NB4 (cell line): ENCODE measurements around the gene HINT3.
A peak's percentile ranks its signal among the peaks of the same experiment; 100 is the strongest.
"Not testable (repeated sequence)": the region's sequence is repeated elsewhere in the genome, so short reads cannot be mapped to it uniquely, and the experiment has no call there.

Experiments
- DNase-seq: peaks from one replicate; pipeline ENCODE4 v3.0.0; 2010; ENCODE audit warnings: low read depth
- H3K4me3 ChIP-seq: one replicate; pipeline ENCODE4 v1.5.1; 2011; ENCODE audit warnings: mild to moderate bottlenecking, low read depth, low read length, moderate library complexity
- CTCF ChIP-seq: IDR thresholded peaks from one replicate; pipeline ENCODE4 v1.5.1; 2012; ENCODE audit warnings: low read depth, low read length
- MAX ChIP-seq: IDR thresholded peaks from 2 replicates; pipeline ENCODE4 v1.6.1; 2011; ENCODE audit warnings: low read depth, low read length
- MYC ChIP-seq: IDR thresholded peaks from 2 replicates; pipeline ENCODE4 v1.6.1; 2011; ENCODE audit warnings: low read depth, low read length
- POLR2A ChIP-seq: IDR thresholded peaks from 2 replicates; pipeline ENCODE4 v1.6.1; 2011; ENCODE audit warnings: mild to moderate bottlenecking; ENCODE audit not compliant: insufficient read length; ENCODE audit errors: extremely low read depth

Gene HINT3

GRCh38 chr6:125926711-125927110, 29.9 kb upstream of the HINT3 start:
- TF ChIP-seq MAX, result no peak
- TF ChIP-seq POLR2A, result no peak
- TF ChIP-seq CTCF, result no peak
- TF ChIP-seq MYC, result no peak
- no peak for DNase-seq
- H3K4me3 ChIP-seq, result no peak overlapping the region

- no peak for TF ChIP-seq MYC
- TF ChIP-seq POLR2A, result no peak
- no peak for TF ChIP-seq MAX
- TF ChIP-seq CTCF, result no peak
- no peak overlapping the region for H3K4me3 ChIP-seq
- peak; percentile 36 for DNase-seq
Measured at GRCh38 chr6:125927761-125928160, 28.8 kb upstream of the HINT3 start.

- TF ChIP-seq MYC, result no peak
- no peak for TF ChIP-seq CTCF
- TF ChIP-seq MAX, result no peak
- TF ChIP-seq POLR2A, result no peak
- H3K4me3 ChIP-seq, result no peak overlapping the region
- DNase-seq, result no peak
Measured at GRCh38 chr6:125930765-125931418, 25.7 kb upstream of the HINT3 start.

GRCh38 chr6:125931733-125932450, 24.7 kb upstream of the HINT3 start:
- TF ChIP-seq CTCF (no peak), MAX (no peak)
- H3K4me3 ChIP-seq, result no peak overlapping the region
- no peak for DNase-seq

- DNase-seq, result no peak
- H3K4me3 ChIP-seq, result no peak overlapping the region
- no peak for TF ChIP-seq MYC
- TF ChIP-seq CTCF, result no peak
- TF ChIP-seq POLR2A, result no peak
- no peak for TF ChIP-seq MAX
Measured at GRCh38 chr6:125932451-125932795, 24.1 kb upstream of the HINT3 start.

- not testable (repeated sequence) for DNase-seq, H3K4me3 ChIP-seq
Measured at GRCh38 chr6:125935520-125935919, 21.1 kb upstream of the HINT3 start.
